ENCODE measurements around the gene RIT2. TPM values are rescaled to one million over a fixed set of nuclear protein-coding genes. Genes with fewer than 3 reads are reported as not detected.

RIT2 gene
- total and polyA plus RNA-seq, 2 of the 4 experiments (the other 2 are of a cell fraction), result not detected

- ChIA-PET CTCF (no interaction called here), POLR2A (ENCODE audit: unreplicated experiment) (no interaction called here)
- Histone ChIP-seq H4K8ac (ENCODE audit: low read depth in 2 of 2, low read length in 2 of 2) (no peak overlapping the region), H3K4me3 (ENCODE audit: insufficient read depth, low read depth, low read length) (no peak overlapping the region), H2BK15ac (ENCODE audit: low read depth, low read length) (no peak overlapping the region), H4K5ac (ENCODE audit: low read depth, low read length) (no peak overlapping the region), H2AFZ (replicated peaks; ENCODE audit: low read length, poor library complexity) (no peak overlapping the region), H4K20me1 (ENCODE audit: insufficient read depth, low read length) (no peaks in the 10 kb centered on the region), H4K91ac (ENCODE audit: insufficient read depth, low read depth, low read length) (no peak overlapping the region), H3K9me3 (ENCODE audit: control insufficient read depth, insufficient read depth, low read length) (0 out of 2 replicates have a peak, but pooled peaks cover 1% of the 10 kb centered on the region), H3K27me3 (ENCODE audit: control insufficient read depth, insufficient read depth, low read length) (no peaks in the 10 kb centered on the region), H2AK9ac (replicated peaks; ENCODE audit: low read depth, low read length, poor library complexity) (no peak overlapping the region), H3K4me2 (ENCODE audit: low read depth, low read length) (no peak overlapping the region), H2BK120ac (ENCODE audit: low read depth, low read length) (no peak overlapping the region), H3K18ac (ENCODE audit: low read depth, low read length) (no peak overlapping the region), H3K27ac (ENCODE audit: insufficient read depth, low read length) (no peak overlapping the region), H3K9ac (ENCODE audit: low read depth, low read length) (no peak overlapping the region), H3K79me1 (ENCODE audit: low read depth in 1 of 2, low read length in 2 of 2) (no peaks in the 10 kb centered on the region), H3K4me1 (ENCODE audit: control insufficient read depth, insufficient read depth, low read length) (no peaks in the 10 kb centered on the region), H3K36me3 (ENCODE audit: control insufficient read depth, insufficient read depth, low read length) (no peaks in the 10 kb centered on the region), H3K56ac (ENCODE audit: extremely low read depth, insufficient read depth, low read length) (no peak overlapping the region), H2AK5ac (ENCODE audit: low read depth, low read length) (no peak overlapping the region), H2BK20ac (ENCODE audit: low read depth, low read length) (no peak overlapping the region), H2BK5ac (ENCODE audit: low read depth, low read length, poor library complexity, severe bottlenecking) (no peak overlapping the region), H3K23ac (ENCODE audit: low read depth, low read length) (no peak overlapping the region), H3K9me1 (ENCODE audit: insufficient read depth, low read length) (no peaks in the 10 kb centered on the region), H3K4ac (ENCODE audit: low read depth, low read length) (no peak overlapping the region), H3K14ac (replicated peaks; ENCODE audit: low read depth, low read length) (no peak overlapping the region)
- DNase-seq, result no peak
- in situ Hi-C loops (cut with MboI; ENCODE audit: low sequenced_read_pairs) (no loop called here), dilution Hi-C loops (cut with HindIII; ENCODE audit: low sequenced_read_pairs, unreplicated experiment) (no loop called here), intact Hi-C loops (cut with micrococcal nuclease) (no loop called here)
- TF ChIP-seq USF2 (IDR thresholded peaks at IDR 0.05; ENCODE audit: low read depth, low read length), result no peak
- no CpG with 5 or more reads among the region's 1 CpG for WGBS, 2 experiments (ENCODE audit: extremely low coverage in 2 of 2, insufficient read length in 1 of 2)
- ATAC-seq (ENCODE audit: low read depth), result no peak
- no TSS peak for BruUV-seq (replicated peaks)
These were observed 160.6 kb downstream of the RIT2 start for GRCh38 chr18:42954887-42955286.
